ENCODE results near the gene CROCC2. TPM values are rescaled to one million over a fixed set of nuclear protein-coding genes. Genes with fewer than 3 reads are reported as not detected.

Gene CROCC2
- total and polyA plus RNA-seq, 2 of the 13 experiments (the other 11 are each of a cell fraction or from before 2014, with no cell fraction given) = not detected

GRCh38 chr2:240928476-240929363, 22.6 kb downstream of the CROCC2 start:
- Histone ChIP-seq H3K4me1 (ENCODE audit: insufficient read depth, low read length) (peaks cover 10% of the 10 kb centered on the region; the same call in 1 of the 2 replicates), H3K36me3 (replicated peaks in 1 of 2; ENCODE audit: control insufficient read depth in 1 of 2, insufficient read depth in 2 of 2, low read length in 2 of 2) (no peaks in the 10 kb centered on the region), H3K9me3 (ENCODE audit: low read length) (no peaks in the 10 kb centered on the region), H2AFZ (ENCODE audit: low read length) (no peak overlapping the region), H3K27ac (ENCODE audit: extremely low read length, insufficient read depth, low read length) (no peak overlapping the region), H3K4me3 (replicated peaks in 1 of 3; ENCODE audit: insufficient read depth in 1 of 3, low read depth in 2 of 3, low read length in 3 of 3) (no peak overlapping the region), H3K27me3 (ENCODE audit: control insufficient read depth in 1 of 2, insufficient read depth in 2 of 2, low read length in 2 of 2) (peaks cover 31 to 86% of the 10 kb centered on the region in 2 experiments), H3K79me2 (ENCODE audit: insufficient read depth, low read length) (no peaks in the 10 kb centered on the region), H3K4me2 (ENCODE audit: low read depth, low read length) (no peak overlapping the region), H3K9ac (ENCODE audit: insufficient read depth, low read depth, low read length) (no peak overlapping the region), H4K20me1 (ENCODE audit: insufficient read depth, low read length) (no peaks in the 10 kb centered on the region)
- BruUV-seq (replicated peaks) = no TSS peak
- in situ Hi-C loops (cut with HindIII; ENCODE audit: extremely low pct_ligation_motif_present, low pct_unique_long_range_greater_than_20kb) = no loop called here
- CTCF ChIA-PET (ENCODE audit: low intra/inter-chr PET ratio, low total read pairs) = no interaction called here
- intact Hi-C loops (cut with micrococcal nuclease; ENCODE audit: unreplicated experiment) = no loop called here
- no peak for DNase-seq (ENCODE audit: low spot score)
- WGBS (ENCODE audit: low lambda C conversion rate) = 46% methylated on average over 18 of the region's 24 CpGs
- POLR2A ChIA-PET = no interaction called here
- no peak for ATAC-seq
- no peak for FAIRE-seq
- no peak for TF ChIP-seq ELF3 (CRISPR knock-in tag; IDR thresholded peaks at IDR 0.05)
- TF ChIP-seq MTA1 (CRISPR knock-in tag; IDR thresholded peaks at IDR 0.05; ENCODE audit: borderline replicate concordance) = no peak
- no peak for TF ChIP-seq ZBTB2 (CRISPR knock-in tag; IDR thresholded peaks at IDR 0.05; ENCODE audit: low read depth)
- no peak for TF ChIP-seq ZFAT (CRISPR knock-in tag; conservative IDR thresholded peaks at IDR 0.05)
- TF ChIP-seq ZNF160 (CRISPR knock-in tag; IDR thresholded peaks at IDR 0.05) = no peak
- TF ChIP-seq HNRNPK (IDR thresholded peaks at IDR 0.05; ENCODE audit: low read depth, low read length, poor library complexity, severe bottlenecking) = no peak
- TF ChIP-seq CSRNP1 (CRISPR knock-in tag; IDR thresholded peaks at IDR 0.05) = no peak
- no peak for TF ChIP-seq SPEN (CRISPR knock-in tag; IDR thresholded peaks at IDR 0.05; ENCODE audit: low read depth)
- TF ChIP-seq ZNF407 (CRISPR knock-in tag; IDR thresholded peaks at IDR 0.05; ENCODE audit: not compliant biosample characterization) = no peak
- TF ChIP-seq RFX1 (IDR thresholded peaks at IDR 0.05) = no peak
- TF ChIP-seq CBX1 (IDR thresholded peaks at IDR 0.05; ENCODE audit: low read depth) = no peak
- TF ChIP-seq JUNB (CRISPR knock-in tag; IDR thresholded peaks at IDR 0.05; ENCODE audit: borderline replicate concordance) = no peak

Data from HepG2 (cell line).